Skin epidermis (tissue), 12 donors: ENCODE measurements around the gene CNTNAP2.

Experiments used
- H3K27ac ChIP-seq, 21 experiments: fragments of 200-600 bp; sonication (generic) in 11 of 21; one replicate each; pipeline ENCODE4 v1.5.0; 2020; ENCODE audit warnings: mild to moderate bottlenecking in 3 of 21, inconsistent platforms in 2 of 21, moderate library complexity in 2 of 21
- H3K4me3 ChIP-seq, 7 experiments: fragments of 200-600 bp; sonication (generic) in 2 of 7; one replicate each; pipeline ENCODE4 v1.5.0; 2020; ENCODE audit warnings: inconsistent platforms in 2 of 7, mild to moderate bottlenecking in 2 of 7, moderate library complexity in 1 of 7

The CNTNAP2 gene

GRCh38 chr7:147894271-147894670, 1777.7 kb downstream of the CNTNAP2 start:
- H3K27ac ChIP-seq = no peak overlapping the region
- no peak overlapping the region for H3K4me3 ChIP-seq

- no peak overlapping the region for H3K27ac ChIP-seq
- no peak overlapping the region for H3K4me3 ChIP-seq
Observed at GRCh38 chr7:147896121-147896520, 1779.5 kb downstream of the CNTNAP2 start.

GRCh38 chr7:147903536-147904218, 1787.1 kb downstream of the CNTNAP2 start:
- Histone ChIP-seq H3K4me3 (no peak overlapping the region), H3K27ac (no peak overlapping the region)

GRCh38 chr7:147904219-147904576, 1787.6 kb downstream of the CNTNAP2 start:
- H3K4me3 ChIP-seq = no peak overlapping the region
- H3K27ac ChIP-seq = no peak overlapping the region

DNA sequence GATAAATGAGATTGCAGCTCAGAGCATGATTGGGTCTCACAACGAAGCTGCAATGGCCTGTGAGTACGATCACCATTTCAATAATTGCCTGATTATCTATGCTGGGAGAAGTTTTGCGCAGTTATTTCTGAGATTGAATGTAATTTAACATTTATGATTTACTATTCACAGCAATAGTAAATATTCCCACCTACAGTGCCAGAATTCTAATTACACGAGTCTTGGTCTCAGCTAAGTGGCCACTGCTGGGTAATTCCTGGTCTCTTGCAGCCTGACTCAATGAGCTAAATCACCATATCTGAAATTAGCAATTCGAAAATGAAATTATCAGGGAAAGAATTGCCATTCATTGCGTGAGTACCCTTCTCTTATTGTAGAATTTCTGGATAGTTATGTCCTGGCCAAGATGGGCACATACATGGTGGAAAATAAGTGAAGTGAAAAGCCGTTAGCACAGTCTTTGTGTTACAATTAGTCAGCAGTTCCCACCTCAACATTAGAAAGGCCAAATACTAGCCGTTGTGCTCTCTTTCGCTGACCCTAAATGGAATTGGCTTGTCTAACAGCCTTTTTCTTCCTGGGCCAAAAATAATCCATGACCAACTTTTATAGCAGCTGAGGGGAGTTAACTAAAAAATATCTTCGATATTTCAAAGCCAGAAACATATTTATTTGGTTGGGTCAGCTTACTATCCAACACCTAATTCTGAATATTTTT, 1793.0 kb downstream of the CNTNAP2 start:
- H3K27ac ChIP-seq = no peak overlapping the region
- no peak overlapping the region for H3K4me3 ChIP-seq

DNA sequence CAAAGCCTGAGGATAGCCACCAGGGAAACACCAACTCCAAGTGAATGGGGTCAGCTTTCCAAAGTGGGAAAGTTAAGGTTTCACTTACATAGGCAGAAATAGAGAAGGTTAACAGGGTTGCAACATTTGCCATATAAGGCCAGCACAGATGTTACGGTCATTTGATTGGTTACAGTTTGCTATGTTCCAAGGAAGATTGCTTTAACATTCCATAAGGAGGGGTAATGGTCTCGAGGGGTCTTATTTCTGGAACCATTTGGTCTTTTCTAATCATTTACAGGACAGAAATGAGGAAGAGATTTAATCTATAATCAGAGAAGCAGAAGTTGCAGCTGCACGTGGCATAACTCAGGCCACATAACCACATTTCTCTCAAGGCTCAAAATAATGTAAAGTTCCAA, 1794.6 kb downstream of the CNTNAP2 start:
- no peak overlapping the region for H3K4me3 ChIP-seq
- H3K27ac ChIP-seq = peak overlapping the region in 1 of 21 experiments; percentile 1

DNA sequence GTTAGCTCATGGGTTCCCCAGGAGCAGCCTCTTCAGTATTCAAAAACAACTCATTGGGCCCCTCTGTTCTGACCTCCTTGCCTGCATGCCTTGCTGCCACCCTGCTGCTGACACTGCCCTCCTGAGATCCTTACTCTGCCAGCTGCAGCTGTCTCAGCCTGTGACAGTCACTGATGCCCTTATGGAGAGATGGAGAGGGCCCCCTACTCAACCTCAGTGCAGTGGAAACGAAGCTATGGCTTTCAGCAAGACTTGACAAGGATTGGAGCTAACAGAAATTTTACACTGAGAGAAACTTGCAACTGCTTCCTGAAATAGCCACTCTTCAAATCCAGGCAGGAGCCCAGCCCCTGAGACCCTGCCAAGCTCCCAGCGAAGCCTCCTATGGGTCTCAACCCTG, 1795.7 kb downstream of the CNTNAP2 start:
- Histone ChIP-seq H3K4me3 (no peak overlapping the region), H3K27ac (no peak overlapping the region)

DNA sequence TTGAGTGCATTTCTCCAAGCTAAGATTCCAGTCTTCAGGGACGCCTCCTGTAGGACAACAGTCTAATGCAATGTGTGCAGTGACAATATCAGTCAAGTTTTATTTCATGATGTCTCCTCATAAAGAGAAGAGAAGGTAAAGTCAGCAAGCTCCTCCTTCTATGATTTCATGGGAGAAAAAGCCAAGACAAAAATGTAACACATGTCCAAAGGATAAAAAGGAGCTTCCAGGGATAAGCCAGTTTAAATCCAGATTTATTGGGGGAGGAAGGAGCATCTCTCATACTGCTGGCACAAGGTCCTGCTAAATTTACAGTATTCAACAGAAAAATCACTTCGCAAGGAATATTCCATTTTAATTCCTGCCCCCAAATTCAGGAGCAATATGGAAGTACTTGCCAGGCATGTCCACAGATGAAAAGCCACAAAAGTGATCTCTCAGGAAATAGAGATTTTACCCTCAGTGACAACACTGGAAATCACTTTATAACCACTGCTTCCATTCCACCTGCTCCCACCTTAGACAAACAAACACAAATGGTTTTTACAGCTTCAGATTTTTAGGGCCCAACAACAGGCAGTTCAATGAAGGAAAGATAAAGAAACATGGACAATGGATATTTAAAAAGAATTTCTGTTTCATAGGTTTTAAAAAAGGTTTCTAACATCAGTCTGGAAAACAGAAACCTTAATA, 1796.5 kb downstream of the CNTNAP2 start:
- Histone ChIP-seq H3K27ac (no peak overlapping the region), H3K4me3 (no peak overlapping the region)

DNA sequence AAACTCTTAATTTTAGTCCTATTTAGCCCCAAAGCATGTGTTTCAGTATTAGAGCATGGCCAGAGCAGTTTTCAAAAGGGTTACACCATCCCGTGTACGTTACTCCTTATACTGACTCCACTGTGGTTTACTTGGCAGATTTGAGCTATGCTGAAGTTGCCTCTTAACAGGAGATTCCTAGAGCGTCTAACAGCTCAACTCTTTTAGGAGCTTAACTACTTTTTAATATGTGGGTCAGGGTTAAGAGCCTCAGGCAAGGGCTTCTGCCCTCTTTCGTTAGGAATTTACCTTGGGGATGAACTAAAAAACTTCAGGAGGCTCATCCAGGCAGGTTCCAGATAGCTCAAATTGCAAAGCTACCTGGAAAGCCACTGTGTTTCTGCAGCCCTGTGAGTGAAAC, 1799.2 kb downstream of the CNTNAP2 start:
- no peak overlapping the region for H3K4me3 ChIP-seq
- no peak overlapping the region for H3K27ac ChIP-seq

DNA sequence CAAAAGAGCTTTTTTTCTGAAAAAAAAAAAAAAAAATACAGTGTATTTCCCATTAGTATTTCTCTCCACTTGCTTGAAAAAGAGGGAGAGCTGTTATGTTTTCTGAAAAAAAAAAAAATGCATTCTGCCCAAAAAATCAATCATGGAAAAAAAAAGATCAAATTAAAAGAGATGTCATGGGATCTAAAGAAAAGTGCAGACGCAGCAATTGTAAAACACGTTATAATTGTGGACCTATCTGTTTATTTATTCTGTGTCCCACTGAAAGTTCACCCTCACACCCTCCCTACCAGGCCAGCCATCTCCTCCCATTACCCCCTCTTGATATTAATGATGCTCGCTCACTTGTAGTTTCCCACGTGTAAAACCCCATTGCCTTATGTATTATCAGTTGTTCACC, 1800.0 kb downstream of the CNTNAP2 start:
- no peak overlapping the region for H3K27ac ChIP-seq
- H3K4me3 ChIP-seq = no peak overlapping the region

GRCh38 chr7:147923841-147924240, 1807.2 kb downstream of the CNTNAP2 start:
- Histone ChIP-seq H3K4me3 (no peak overlapping the region), H3K27ac (no peak overlapping the region)

GRCh38 chr7:147937428-147937827, 1820.8 kb downstream of the CNTNAP2 start:
- Histone ChIP-seq H3K4me3 (no peak overlapping the region), H3K27ac (no peak overlapping the region)

DNA sequence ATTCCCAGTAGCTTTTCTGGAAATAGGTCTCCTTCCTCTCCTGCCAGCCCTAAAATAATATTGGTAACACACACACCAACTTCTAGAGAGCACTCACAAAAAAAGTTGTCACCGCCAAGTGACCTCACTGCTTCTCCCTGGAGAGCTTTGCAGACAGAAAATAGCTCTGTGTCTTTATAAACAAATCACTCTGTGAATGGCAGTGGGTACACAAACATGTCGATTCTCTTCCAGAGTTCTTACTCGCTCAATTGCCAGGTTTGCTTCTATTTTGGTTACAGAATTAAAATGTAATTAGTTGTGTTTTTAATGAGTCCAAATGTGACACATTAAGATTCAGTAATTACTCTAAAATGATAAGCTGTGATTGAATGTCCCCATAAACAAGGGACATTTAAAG, 1824.8 kb downstream of the CNTNAP2 start:
- H3K27ac ChIP-seq = no peak overlapping the region
- no peak overlapping the region for H3K4me3 ChIP-seq

GRCh38 chr7:147944321-147944720, 1827.7 kb downstream of the CNTNAP2 start:
- Histone ChIP-seq H3K27ac (no peak overlapping the region), H3K4me3 (no peak overlapping the region)

DNA sequence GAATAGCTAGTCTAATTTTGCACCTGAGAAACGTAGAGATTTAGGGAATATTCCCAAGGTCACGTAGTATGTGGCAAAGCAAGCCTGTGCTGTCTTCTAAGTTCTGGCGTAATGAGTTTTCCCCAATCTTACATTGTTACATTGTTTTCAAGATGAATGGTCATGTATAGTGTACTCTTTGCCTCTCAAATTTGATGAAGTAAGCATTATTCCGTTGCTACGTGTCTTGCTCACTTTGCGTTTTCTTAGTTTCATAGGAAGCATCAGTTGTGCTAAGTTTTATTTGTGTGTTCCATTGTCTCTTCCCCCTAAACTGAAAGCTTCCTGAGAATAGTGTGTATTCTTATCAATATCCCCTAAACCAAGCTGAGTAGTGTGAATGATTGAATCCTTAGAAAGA, 1836.3 kb downstream of the CNTNAP2 start:
- H3K27ac ChIP-seq = no peak overlapping the region
- H3K4me3 ChIP-seq = no peak overlapping the region

DNA sequence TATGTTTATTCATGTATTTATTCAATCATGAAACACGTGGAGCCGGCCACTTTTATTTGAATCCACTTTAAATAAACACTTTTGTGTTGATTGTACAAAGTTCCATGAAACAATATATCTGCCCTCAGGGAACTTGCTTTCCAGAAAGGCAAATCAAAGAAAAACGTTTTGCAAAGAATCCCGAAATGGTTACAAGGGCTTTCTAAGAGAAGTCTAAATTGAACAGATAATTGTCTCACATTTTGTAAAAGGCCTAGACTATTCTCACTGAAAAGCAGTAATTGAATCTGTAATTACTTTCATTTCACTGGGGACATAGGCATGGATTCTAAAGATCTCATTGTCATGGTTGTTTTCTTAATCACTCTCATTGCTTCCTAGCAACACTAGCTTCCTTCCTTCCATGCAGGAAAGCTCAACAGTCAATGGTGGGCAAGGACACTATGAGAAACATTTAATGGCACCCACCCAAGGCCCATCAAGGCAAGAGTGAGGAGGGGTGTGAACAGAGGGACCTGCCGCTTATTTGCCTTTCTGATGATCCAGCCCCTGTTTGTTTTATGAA, 1851.5 kb downstream of the CNTNAP2 start:
- Histone ChIP-seq H3K27ac (no peak overlapping the region), H3K4me3 (no peak overlapping the region)

GRCh38 chr7:147971606-147972110, 1855.1 kb downstream of the CNTNAP2 start:
- no peak overlapping the region for H3K4me3 ChIP-seq
- H3K27ac ChIP-seq = no peak overlapping the region

DNA sequence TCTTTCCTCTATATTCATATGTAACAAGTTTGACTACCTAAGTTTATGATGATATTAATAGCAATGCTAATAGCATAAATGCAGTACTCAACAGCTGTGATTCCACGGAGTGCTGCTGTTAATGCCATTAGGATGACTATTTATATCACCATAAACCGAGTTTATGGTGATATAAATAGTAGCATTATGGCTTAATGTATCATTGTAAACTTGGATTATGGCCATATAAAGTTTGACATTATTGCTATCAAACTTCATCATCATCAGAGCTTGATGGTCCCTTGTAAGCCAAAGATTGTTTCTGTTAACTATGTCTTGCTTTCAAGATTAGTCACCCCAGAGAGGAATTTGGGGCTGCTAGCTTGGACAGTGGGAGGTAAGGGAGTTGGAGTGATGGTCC, 1861.6 kb downstream of the CNTNAP2 start:
- Histone ChIP-seq H3K27ac (no peak overlapping the region), H3K4me3 (no peak overlapping the region)

GRCh38 chr7:147978651-147979050, 1862.0 kb downstream of the CNTNAP2 start:
- Histone ChIP-seq H3K27ac (no peak overlapping the region), H3K4me3 (no peak overlapping the region)
